OCI-LY7 (cell line): ENCODE results near the gene LPCAT1. TPM values are rescaled to one million over a fixed set of nuclear protein-coding genes. Genes with fewer than 3 reads are reported as not detected.

ENCODE experiments used
- BruUV-seq: library from RNA; stranded (reverse); fragments of 400-500 nt; replicated peaks from 2 replicates; lab custom pipeline; 2021; lab: Mats Ljungman, UMichigan
- CTCF ChIA-PET: fragments of 300-600 bp; sonication (Branson Sonifier 250); formaldehyde crosslinking; loops from one replicate; lab custom pipeline; 2022; ENCODE audit warnings: antibody characterized with exemption; ENCODE audit not compliant: unreplicated experiment; lab: Charles Lee
- POLR2A ChIA-PET: fragments of 300-600 bp; sonication (Branson Sonifier 250); formaldehyde crosslinking; loops from one replicate; lab custom pipeline; 2022; ENCODE audit warnings: antibody characterized with exemption; lab: Charles Lee
- DNase-seq: peaks from one replicate; pipeline ENCODE4 v3.0.0-alpha.2; 2015; ENCODE audit warnings: low spot score
- H2AFZ ChIP-seq: fragments of 200-600 bp; sonication (generic), shearing (Covaris generic); 2 replicates; pipeline ENCODE4 v1.6.1; 2014; ENCODE audit warnings: mild to moderate bottlenecking, antibody characterized with exemption, low read length, moderate library complexity
- H3K27ac ChIP-seq: fragments of 200-600 bp; sonication (generic); 2 replicates; pipeline ENCODE4 v1.5.1; 2014; ENCODE audit warnings: mixed run types, low read depth, mild to moderate bottlenecking, moderate library complexity, low read length, inconsistent platforms; ENCODE audit not compliant: poor library complexity, severe bottlenecking
- H3K36me3 ChIP-seq: fragments of 200-600 bp; sonication (generic); 2 replicates; pipeline ENCODE4 v1.6.1; 2014; ENCODE audit warnings: mild to moderate bottlenecking, antibody characterized with exemption, low read length, moderate library complexity, mixed read lengths; ENCODE audit not compliant: insufficient read depth
- H3K4me1 ChIP-seq: fragments of 200-600 bp; sonication (generic); 2 replicates; pipeline ENCODE4 v1.5.1; 2014; ENCODE audit warnings: mild to moderate bottlenecking, low read length; ENCODE audit not compliant: insufficient read depth, poor library complexity, severe bottlenecking
- H3K4me2 ChIP-seq: fragments of 200-600 bp; sonication (generic); 2 replicates; pipeline ENCODE4 v1.6.1; 2014; ENCODE audit warnings: mild to moderate bottlenecking, low read length
- H3K4me3 ChIP-seq: fragments of 200-600 bp; sonication (generic); 2 replicates; pipeline ENCODE4 v1.5.1; 2014; ENCODE audit warnings: mild to moderate bottlenecking, low read depth, low read length; ENCODE audit not compliant: poor library complexity, severe bottlenecking
- H3K79me2 ChIP-seq: fragments of 200-600 bp; sonication (generic); 2 replicates; pipeline ENCODE4 v1.6.1; 2016; ENCODE audit warnings: low read depth, mild to moderate bottlenecking, low read length, moderate library complexity, mixed read lengths; ENCODE audit not compliant: insufficient read depth
- H3K9me2 ChIP-seq: fragments of 200-600 bp; sonication (generic); 2 replicates; pipeline ENCODE4 v1.6.1; 2016; ENCODE audit warnings: mild to moderate bottlenecking, low read length, mixed read lengths; ENCODE audit not compliant: insufficient read depth
- H3K9me3 ChIP-seq: fragments of 200-600 bp; sonication (generic); 2 replicates; pipeline ENCODE4 v1.6.1; 2014; ENCODE audit warnings: mild to moderate bottlenecking, mixed run types, low read length, mixed read lengths
- H4K20me1 ChIP-seq: fragments of 200-600 bp; sonication (generic); 2 replicates; pipeline ENCODE4 v1.6.1; 2014; ENCODE audit warnings: mild to moderate bottlenecking, antibody characterized with exemption, low read length, moderate library complexity, mixed read lengths; ENCODE audit not compliant: insufficient read depth
- EZH2phosphoT487 ChIP-seq: fragments of 200-600 bp; sonication (generic); IDR thresholded peaks from 2 replicates; pipeline ENCODE4 v1.6.1; 2018; ENCODE audit warnings: low read depth, borderline replicate concordance, mild to moderate bottlenecking, mixed run types, antibody characterized with exemption, low read length, moderate library complexity, mixed read lengths
- intact Hi-C: fragments of 100-400 bp; cut with micrococcal nuclease; formaldehyde crosslinking; loops from one replicate; pipeline ENCODE4 v1.10.0; 2022; ENCODE audit not compliant: unreplicated experiment
- total RNA-seq, 2 experiments: library from RNA; depleted of rRNA in 1 of 2; stranded (reverse); fragments of >200 nt in 1 of 2; shearing (Covaris generic) in 1 of 2; gene quantifications; 2 replicates each; pipeline ENCODE4 v1.2.3, GENCODE V29; 2014 to 2022
- TF ChIP-seq, protein P1 (sequence below): fragments of 200-600 bp; sonication (generic); conservative IDR thresholded peaks from 2 replicates; pipeline ENCODE4 v1.5.1; 2014; ENCODE audit warnings: mild to moderate bottlenecking, antibody characterized with exemption, low read length, moderate library complexity, mixed read lengths

LPCAT1 gene
- total RNA-seq, 2 experiments from 2014 or later, result 47.7 to 63.6 TPM

- no peak for DNase-seq
- ChIA-PET CTCF (interaction anchor here (0.7 kb wide), 1 partner anchor 17 kb away, joined by 3 read pairs; no protein-coding TSS in a partner anchor), POLR2A (interaction anchor here (0.7 kb wide), 1 partner anchor 41 kb away, joined by 3 read pairs; no protein-coding TSS in a partner anchor)
- no peak overlapping the region for H3K4me3 ChIP-seq
- no peak overlapping the region for H3K27ac ChIP-seq
- BruUV-seq, result no TSS peak
- peaks cover 37% of the 10 kb centered on the region for H3K4me1 ChIP-seq
- no peak overlapping the region for H2AFZ ChIP-seq
- no peak overlapping the region for H3K4me2 ChIP-seq
- H3K9me2 ChIP-seq, result no peaks in the 10 kb centered on the region
- intact Hi-C loops, result no loop called here
- H3K79me2 ChIP-seq, result peaks cover 34% of the 10 kb centered on the region
- peaks cover 68% of the 10 kb centered on the region for H3K36me3 ChIP-seq
- no peaks in the 10 kb centered on the region for H3K9me3 ChIP-seq
- TF ChIP-seq, protein P1, sequence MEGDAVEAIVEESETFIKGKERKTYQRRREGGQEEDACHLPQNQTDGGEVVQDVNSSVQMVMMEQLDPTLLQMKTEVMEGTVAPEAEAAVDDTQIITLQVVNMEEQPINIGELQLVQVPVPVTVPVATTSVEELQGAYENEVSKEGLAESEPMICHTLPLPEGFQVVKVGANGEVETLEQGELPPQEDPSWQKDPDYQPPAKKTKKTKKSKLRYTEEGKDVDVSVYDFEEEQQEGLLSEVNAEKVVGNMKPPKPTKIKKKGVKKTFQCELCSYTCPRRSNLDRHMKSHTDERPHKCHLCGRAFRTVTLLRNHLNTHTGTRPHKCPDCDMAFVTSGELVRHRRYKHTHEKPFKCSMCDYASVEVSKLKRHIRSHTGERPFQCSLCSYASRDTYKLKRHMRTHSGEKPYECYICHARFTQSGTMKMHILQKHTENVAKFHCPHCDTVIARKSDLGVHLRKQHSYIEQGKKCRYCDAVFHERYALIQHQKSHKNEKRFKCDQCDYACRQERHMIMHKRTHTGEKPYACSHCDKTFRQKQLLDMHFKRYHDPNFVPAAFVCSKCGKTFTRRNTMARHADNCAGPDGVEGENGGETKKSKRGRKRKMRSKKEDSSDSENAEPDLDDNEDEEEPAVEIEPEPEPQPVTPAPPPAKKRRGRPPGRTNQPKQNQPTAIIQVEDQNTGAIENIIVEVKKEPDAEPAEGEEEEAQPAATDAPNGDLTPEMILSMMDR, result no peak
- H4K20me1 ChIP-seq, result peaks cover 3% of the 10 kb centered on the region; the same call in 1 of the 2 replicates
These were observed 15.7 kb downstream of the LPCAT1 start for GRCh38 chr5:1507961-1508658.

- no TSS peak for BruUV-seq
- Histone ChIP-seq H3K27ac (no peak overlapping the region), H3K9me2 (no peaks in the 10 kb centered on the region), H3K4me1 (peaks cover 43% of the 10 kb centered on the region), H3K79me2 (peaks cover 41% of the 10 kb centered on the region), H3K4me2 (no peak overlapping the region), H2AFZ (no peak overlapping the region), H3K4me3 (no peak overlapping the region), H3K36me3 (peaks cover 62% of the 10 kb centered on the region), H4K20me1 (peaks cover 5% of the 10 kb centered on the region; the same call in 1 of the 2 replicates), H3K9me3 (no peaks in the 10 kb centered on the region)
- no peak for TF ChIP-seq EZH2phosphoT487
- TF ChIP-seq, protein P1, result no peak
- POLR2A ChIA-PET, result interaction anchor here (0.7 kb wide), 1 partner anchor 40 kb away, joined by 3 read pairs; no protein-coding TSS in a partner anchor
- DNase-seq, result no peak
- intact Hi-C loops, result no loop called here
- CTCF ChIA-PET, result interaction anchor here (0.7 kb wide), 1 partner anchor 18 kb away, joined by 3 read pairs; no protein-coding TSS in a partner anchor
These were observed 16.3 kb downstream of the LPCAT1 start for GRCh38 chr5:1507457-1507856.

DNA sequence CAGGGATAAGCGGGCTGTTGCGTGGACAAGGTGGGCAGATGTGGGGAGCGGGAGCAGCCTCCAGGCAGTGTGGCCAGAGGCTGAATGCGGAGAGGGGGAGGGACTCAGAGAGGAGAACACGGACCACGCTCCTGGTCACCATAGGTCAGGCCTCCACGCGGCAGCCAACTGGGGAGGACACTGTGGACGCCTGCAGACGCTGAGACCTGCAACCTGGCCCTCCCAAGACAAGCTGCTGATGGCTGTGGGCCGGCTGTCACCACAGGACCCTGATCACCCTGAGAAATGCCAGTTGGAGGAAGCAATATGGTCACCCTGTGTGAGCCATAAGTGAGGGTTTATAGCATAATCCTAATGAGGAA lies 16.8 kb downstream of the LPCAT1 start:
- H3K4me1 ChIP-seq, result peaks cover 48% of the 10 kb centered on the region
- H3K36me3 ChIP-seq, result peaks cover 58% of the 10 kb centered on the region
- no peak overlapping the region for H2AFZ ChIP-seq
- peaks cover 5% of the 10 kb centered on the region; the same call in 1 of the 2 replicates for H4K20me1 ChIP-seq
- POLR2A ChIA-PET, result no interaction called here
- H3K4me2 ChIP-seq, result no peak overlapping the region
- CTCF ChIA-PET, result no interaction called here
- peaks cover 45% of the 10 kb centered on the region for H3K79me2 ChIP-seq
- intact Hi-C loops, result no loop called here
- no peaks in the 10 kb centered on the region for H3K9me3 ChIP-seq
- TF ChIP-seq, protein P1, result no peak
- TF ChIP-seq EZH2phosphoT487, result no peak
- no peaks in the 10 kb centered on the region for H3K9me2 ChIP-seq
- no TSS peak for BruUV-seq
- no peak overlapping the region for H3K27ac ChIP-seq
- H3K4me3 ChIP-seq, result no peak overlapping the region
- no peak for DNase-seq
